K562 (cell line): Measurements from ENCODE around the gene MOB3C.

Experiments used
- AFF4 ChIP-seq: sonication (generic); formaldehyde crosslinking; IDR thresholded peaks from 2 replicates; pipeline ENCODE4 v1.8.0; 2023; ENCODE audit warnings: mild to moderate bottlenecking, missing genetic modification reagents
- CTCF ChIP-seq, 3 experiments: IDR thresholded peaks in 2 of 3; conservative IDR thresholded peaks in 1 of 3; 2 replicates each; pipeline ENCODE4 v1.5.1; 2011 to 2012; ENCODE audit warnings: low read length in 3 of 3, mild to moderate bottlenecking in 3 of 3, control low read depth in 2 of 3, improper control_type of control experiment in 1 of 3, inconsistent platforms in 1 of 3, low read depth in 1 of 3, mixed read lengths in 1 of 3, moderate library complexity in 1 of 3; ENCODE audit not compliant: insufficient read depth in 2 of 3
- JUNB ChIP-seq: fragments of 450-650 bp; formaldehyde crosslinking; conservative IDR thresholded peaks from 2 replicates; pipeline ENCODE4 v1.4.0; 2020; ENCODE audit warnings: mild to moderate bottlenecking
- SIN3A ChIP-seq, 2 experiments: fragments of 150-350 bp in 1 of 2; IDR thresholded peaks; 2 replicates each; pipeline ENCODE4 v1.6.1; 2011 to 2016; ENCODE audit warnings: borderline replicate concordance in 2 of 2, low read depth in 2 of 2, low read length in 2 of 2, mild to moderate bottlenecking in 2 of 2, moderate library complexity in 2 of 2; ENCODE audit not compliant: control insufficient read depth in 1 of 2
- SP1 ChIP-seq: sonication (generic); formaldehyde crosslinking; IDR thresholded peaks from 2 replicates; pipeline ENCODE4 v1.8.1; 2022; ENCODE audit warnings: mild to moderate bottlenecking, missing genetic modification reagents
- TCF7 ChIP-seq: sonication (generic); IDR thresholded peaks from 2 replicates; pipeline ENCODE4 v1.6.1; 2016; ENCODE audit warnings: antibody characterized with exemption, borderline replicate concordance
- THRAP3 ChIP-seq: fragments of 450-650 bp; IDR thresholded peaks from 2 replicates; pipeline ENCODE4 v1.6.1; 2016; ENCODE audit warnings: mild to moderate bottlenecking, inconsistent platforms, borderline replicate concordance
- ZBTB8A ChIP-seq: fragments of 450-650 bp; IDR thresholded peaks from 2 replicates; pipeline ENCODE4 v1.6.1; 2018; ENCODE audit warnings: mild to moderate bottlenecking, moderate library complexity; ENCODE audit not compliant: partially characterized antibody

GRCh38 chr1:46595127-46595526 lies 21.5 kb downstream of the MOB3C start:
- TF ChIP-seq ZBTB8A, result no peak
- TF ChIP-seq SP1 (CRISPR knock-in tag), result no peak
- no peak for TF ChIP-seq CTCF (IDR thresholded peaks at IDR 0.05 in 2 of 3, conservative IDR thresholded peaks at IDR 0.05 in 1 of 3; ENCODE audit: insufficient read depth in 2 of 3, low read depth in 1 of 3, low read length in 3 of 3)
- TF ChIP-seq SIN3A (IDR thresholded peaks at IDR 0.05; ENCODE audit: borderline replicate concordance in 2 of 2, control insufficient read depth in 1 of 2, low read depth in 2 of 2, low read length in 2 of 2), result no peak
- no peak for TF ChIP-seq THRAP3
- TF ChIP-seq AFF4 (CRISPR knock-in tag), result no peak
- TF ChIP-seq TCF7, result no peak
- no peak for TF ChIP-seq JUNB
